Thyroid gland (tissue), 4 donors: ENCODE data around the gene C7orf57. TPM values are rescaled to one million over a fixed set of nuclear protein-coding genes. Genes with fewer than 3 reads are reported as not detected.
A peak's percentile ranks its signal among the peaks of the same experiment; 100 is the strongest.

ENCODE experiments used
- DNase-seq, 2 donors: peaks; one replicate each; pipeline ENCODE4 v3.0.0-alpha.2; 2019
- H3K27ac ChIP-seq, 3 donors: fragments of 200-600 bp; sonication (generic); 1 replicate in 2 of 3; 2 replicates in 1 of 3; pipeline ENCODE4 v1.5.1; 2016 to 2019; ENCODE audit warnings: mild to moderate bottlenecking in 1 of 3, moderate library complexity in 1 of 3
- H3K27me3 ChIP-seq: fragments of 200-600 bp; sonication (generic); one replicate; pipeline ENCODE4 v1.5.1; 2019
- H3K36me3 ChIP-seq, 2 donors: fragments of 200-600 bp; sonication (generic); one replicate each; pipeline ENCODE4 v1.5.1; 2016 to 2019
- H3K4me1 ChIP-seq, 2 donors: fragments of 200-600 bp; sonication (generic); one replicate each; pipeline ENCODE4 v1.5.1; 2017 to 2019
- H3K4me3 ChIP-seq, 3 donors: fragments of 200-600 bp; sonication (generic); replicated peaks in 1 of 3; 1 replicate in 2 of 3; 2 replicates in 1 of 3; pipeline ENCODE4 v1.5.1; 2016; ENCODE audit warnings: mild to moderate bottlenecking in 1 of 3
- H3K9me3 ChIP-seq: fragments of 200-600 bp; sonication (generic); one replicate; pipeline ENCODE4 v1.5.1; 2017
- POLR2A ChIP-seq, 2 donors: fragments of 450-650 bp; IDR thresholded peaks; one replicate each; pipeline ENCODE4 v1.6.1; 2017; ENCODE audit warnings: antibody characterized with exemption in 2 of 2, mild to moderate bottlenecking in 2 of 2, moderate library complexity in 1 of 2
- WGBS, 2 donors: methylation state at CpG; one replicate each; pipeline ENCODE4 v1.1.5; 2017; 5-methylcytosine and 5-hydroxymethylcytosine counted together
- intact Hi-C: fragments of 100-400 bp; cut with DNase I; formaldehyde crosslinking; loops from one replicate; pipeline ENCODE4 v1.15.1; 2023
- total RNA-seq, 4 donors: library from RNA; depleted of rRNA; stranded (reverse); fragments of >200 nt; gene quantifications; one replicate each; pipeline ENCODE4 v1.2.3, GENCODE V29; 2016
- TF ChIP-seq, protein P1 (sequence below), 6 experiments: fragments of 200-600 bp in 3 of 6; fragments of 450-650 bp in 3 of 6; sonication (generic) in 3 of 6; IDR thresholded peaks; one replicate each; pipeline ENCODE4 v1.5.1; 2016 to 2019; ENCODE audit warnings: antibody characterized with exemption in 6 of 6, mild to moderate bottlenecking in 2 of 6, inconsistent platforms in 1 of 6, moderate library complexity in 1 of 6

Gene C7orf57
- total RNA-seq, 4 donors from 2014 or later: not detected

DNA sequence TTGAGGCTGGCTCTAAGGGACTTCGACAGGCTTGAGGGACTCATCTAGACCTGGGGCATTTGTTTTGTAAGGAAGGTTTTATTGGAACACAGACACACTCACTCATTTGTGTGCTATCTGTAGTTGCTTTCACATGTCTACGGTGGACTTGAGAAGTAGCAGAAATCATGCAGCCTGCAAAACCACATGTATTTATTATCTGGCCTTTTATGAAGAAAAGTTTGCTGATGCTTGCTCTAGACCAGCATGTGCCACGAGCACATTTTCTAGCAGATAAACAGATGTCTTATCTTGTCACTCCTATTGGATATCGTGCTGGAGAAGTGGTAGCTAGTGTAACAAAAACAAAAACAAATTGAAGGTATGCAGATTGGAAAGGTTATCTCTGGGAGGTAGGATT is 63.5 kb downstream of the C7orf57 start:
- intact Hi-C loops: no loop called here
- no peaks in the 10 kb centered on the region for H3K27me3 ChIP-seq
- H3K4me1 ChIP-seq: peaks cover 0 to 3% of the 10 kb centered on the region in 2 donors
- no peak for TF ChIP-seq POLR2A (IDR thresholded peaks at IDR 0.05)
- no peaks in the 10 kb centered on the region for H3K9me3 ChIP-seq
- H3K36me3 ChIP-seq: peaks cover 33 to 46% of the 10 kb centered on the region in 2 donors
- H3K4me3 ChIP-seq: no peak overlapping the region
- DNase-seq: no peak
- 86 to 92% methylated on average over 4 of the region's 4 CpGs for WGBS, 2 donors
- no peak overlapping the region for H3K27ac ChIP-seq

DNA sequence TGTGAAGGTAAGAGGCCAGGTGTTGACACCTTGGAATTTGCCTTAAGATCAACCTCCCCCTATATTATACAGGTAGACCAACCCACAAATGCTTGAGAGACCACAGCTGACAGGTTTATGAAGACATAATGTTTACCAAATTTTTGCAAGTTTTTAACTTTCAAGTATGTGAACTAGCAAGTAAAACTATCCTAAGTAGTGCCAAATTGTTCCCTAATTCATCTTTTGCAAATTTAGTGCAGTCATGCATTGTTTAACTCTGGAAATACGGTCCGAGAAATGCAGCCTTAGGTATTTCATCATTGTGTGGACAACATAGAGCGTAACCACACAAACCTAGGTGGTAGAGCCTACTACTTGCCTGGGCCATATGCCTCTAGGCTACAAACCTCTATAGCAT is 64.4 kb downstream of the C7orf57 start:
- no peak overlapping the region for H3K27ac ChIP-seq
- H3K4me1 ChIP-seq: peaks cover 0 to 3% of the 10 kb centered on the region in 2 donors
- no peaks in the 10 kb centered on the region for H3K9me3 ChIP-seq
- H3K36me3 ChIP-seq: peaks cover 30 to 43% of the 10 kb centered on the region in 2 donors
- no peak for DNase-seq
- TF ChIP-seq POLR2A (IDR thresholded peaks at IDR 0.05): no peak
- TF ChIP-seq, protein P1, sequence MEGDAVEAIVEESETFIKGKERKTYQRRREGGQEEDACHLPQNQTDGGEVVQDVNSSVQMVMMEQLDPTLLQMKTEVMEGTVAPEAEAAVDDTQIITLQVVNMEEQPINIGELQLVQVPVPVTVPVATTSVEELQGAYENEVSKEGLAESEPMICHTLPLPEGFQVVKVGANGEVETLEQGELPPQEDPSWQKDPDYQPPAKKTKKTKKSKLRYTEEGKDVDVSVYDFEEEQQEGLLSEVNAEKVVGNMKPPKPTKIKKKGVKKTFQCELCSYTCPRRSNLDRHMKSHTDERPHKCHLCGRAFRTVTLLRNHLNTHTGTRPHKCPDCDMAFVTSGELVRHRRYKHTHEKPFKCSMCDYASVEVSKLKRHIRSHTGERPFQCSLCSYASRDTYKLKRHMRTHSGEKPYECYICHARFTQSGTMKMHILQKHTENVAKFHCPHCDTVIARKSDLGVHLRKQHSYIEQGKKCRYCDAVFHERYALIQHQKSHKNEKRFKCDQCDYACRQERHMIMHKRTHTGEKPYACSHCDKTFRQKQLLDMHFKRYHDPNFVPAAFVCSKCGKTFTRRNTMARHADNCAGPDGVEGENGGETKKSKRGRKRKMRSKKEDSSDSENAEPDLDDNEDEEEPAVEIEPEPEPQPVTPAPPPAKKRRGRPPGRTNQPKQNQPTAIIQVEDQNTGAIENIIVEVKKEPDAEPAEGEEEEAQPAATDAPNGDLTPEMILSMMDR (IDR thresholded peaks at IDR 0.05): no peak
- WGBS, 2 donors: 86 to 90% methylated on average over 3 of the region's 3 CpGs
- intact Hi-C loops: loop anchor here (10.0 kb wide), 1 partner anchor 65 kb away; the partner anchor contains the start of gene C7orf57
- no peaks in the 10 kb centered on the region for H3K27me3 ChIP-seq
- no peak overlapping the region for H3K4me3 ChIP-seq

DNA sequence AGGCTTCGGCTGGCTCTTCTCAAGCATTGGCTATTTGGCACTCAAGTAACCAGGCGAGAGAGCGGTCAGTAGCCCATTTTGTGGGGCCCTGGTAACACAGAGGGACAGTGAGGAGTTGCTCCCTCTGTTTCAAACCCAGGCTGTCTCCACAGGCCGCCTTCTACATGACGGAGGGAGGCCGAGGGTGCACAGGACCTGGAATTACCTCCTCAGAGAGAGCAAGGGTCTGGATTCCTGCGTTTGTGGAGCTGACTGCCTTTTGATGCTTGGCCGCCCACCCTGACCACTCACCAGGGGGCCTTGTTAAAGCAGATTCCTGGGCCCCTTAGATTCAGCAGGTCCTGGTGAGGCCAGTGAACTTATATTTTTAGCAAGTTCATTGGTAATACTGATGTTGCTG is 66.0 kb downstream of the C7orf57 start:
- TF ChIP-seq, protein P1 (IDR thresholded peaks at IDR 0.05): no peak
- TF ChIP-seq POLR2A (IDR thresholded peaks at IDR 0.05): no peak
- intact Hi-C loops: loop anchor here (10.0 kb wide), 1 partner anchor 67 kb away; the partner anchor contains the start of gene C7orf57
- WGBS, 2 donors: 84 to 91% methylated on average over 5 to 8 of the region's 8 CpGs

DNA sequence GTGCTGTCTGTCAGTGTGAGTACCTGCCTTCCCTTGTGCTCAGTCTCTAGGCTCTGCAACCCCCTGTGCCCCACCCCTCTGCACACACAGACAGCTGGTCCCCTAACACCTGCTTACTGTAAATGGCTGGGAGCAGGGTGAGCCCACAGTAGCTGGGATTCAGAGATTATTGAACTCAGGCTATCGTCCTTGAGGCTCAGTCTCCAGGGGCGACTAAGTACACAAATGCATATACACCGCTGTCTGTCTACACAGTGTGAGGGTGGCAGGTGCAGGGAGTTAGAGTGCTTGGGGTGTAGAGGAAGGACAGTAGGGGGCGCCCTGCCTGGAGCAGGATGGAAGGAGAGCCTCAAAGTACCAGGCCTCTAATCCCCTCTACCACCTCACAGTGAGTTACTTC is 66.6 kb downstream of the C7orf57 start:
- H3K36me3 ChIP-seq: peaks cover 32 to 36% of the 10 kb centered on the region in 2 donors
- no peaks in the 10 kb centered on the region for H3K4me1 ChIP-seq
- intact Hi-C loops: loop anchor here (10.0 kb wide), 1 partner anchor 67 kb away; the partner anchor contains the start of gene C7orf57
- WGBS, 2 donors: 70 to 81% methylated on average over 2 to 4 of the region's 4 CpGs
- no peak for TF ChIP-seq POLR2A (IDR thresholded peaks at IDR 0.05)
- TF ChIP-seq, protein P1 (IDR thresholded peaks at IDR 0.05): peak in 1 of 6 experiments; percentile 7
- no peak overlapping the region for H3K4me3 ChIP-seq
- no peaks in the 10 kb centered on the region for H3K9me3 ChIP-seq
- H3K27ac ChIP-seq: no peak overlapping the region
- DNase-seq: no peak
- no peaks in the 10 kb centered on the region for H3K27me3 ChIP-seq

More for the DNA sequence above, 66.0 kb downstream of the C7orf57 start:
- H3K27ac ChIP-seq: no peak overlapping the region
- no peaks in the 10 kb centered on the region for H3K4me1 ChIP-seq
- no peaks in the 10 kb centered on the region for H3K27me3 ChIP-seq
- DNase-seq: no peak
- H3K9me3 ChIP-seq: no peaks in the 10 kb centered on the region
- peaks cover 30 to 32% of the 10 kb centered on the region in 2 donors for H3K36me3 ChIP-seq
- H3K4me3 ChIP-seq: no peak overlapping the region

DNA sequence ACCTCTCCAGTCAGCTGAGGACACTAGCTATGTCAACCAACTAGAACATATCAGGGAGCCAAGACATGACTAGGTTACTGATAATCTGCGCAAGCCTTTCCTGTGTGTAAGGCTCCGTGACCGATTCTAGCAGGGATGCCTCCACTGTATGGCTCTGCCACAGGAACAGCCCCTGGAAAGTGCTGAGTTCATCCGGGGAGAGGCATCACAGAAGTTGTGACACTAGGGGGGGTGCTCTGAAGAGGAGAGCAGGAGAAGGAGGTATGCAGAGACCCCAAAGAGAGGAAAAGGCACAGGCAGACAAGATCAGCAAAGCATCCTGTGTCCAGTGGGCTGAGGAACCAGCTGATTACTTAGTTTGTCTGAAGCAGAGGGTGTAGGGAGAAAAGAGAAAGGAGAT is 67.2 kb downstream of the C7orf57 start:
- Histone ChIP-seq H3K27ac (no peak overlapping the region), H3K4me1 (no peaks in the 10 kb centered on the region), H3K36me3 (peaks cover 38 to 41% of the 10 kb centered on the region in 2 donors), H3K9me3 (no peaks in the 10 kb centered on the region), H3K4me3 (no peak overlapping the region), H3K27me3 (no peaks in the 10 kb centered on the region)
- DNase-seq: no peak
- 94 to 99% methylated on average over 4 of the region's 4 CpGs for WGBS, 2 donors
- TF ChIP-seq, protein P1 (IDR thresholded peaks at IDR 0.05): no peak
- no peak for TF ChIP-seq POLR2A (IDR thresholded peaks at IDR 0.05)
- intact Hi-C loops: loop anchor here (10.0 kb wide), 1 partner anchor 68 kb away; the partner anchor contains the start of gene C7orf57
